Femur (tissue), 1 donor: ENCODE measurements around the gene IL23R.
"Not testable (repeated sequence)": the region's sequence is repeated elsewhere in the genome, so short reads cannot be mapped to it uniquely, and the experiment has no call there.

ENCODE experiments used
- DNase-seq: peaks from one replicate; pipeline ENCODE4 v3.0.0-alpha.2; 2017

IL23R gene, protein sequence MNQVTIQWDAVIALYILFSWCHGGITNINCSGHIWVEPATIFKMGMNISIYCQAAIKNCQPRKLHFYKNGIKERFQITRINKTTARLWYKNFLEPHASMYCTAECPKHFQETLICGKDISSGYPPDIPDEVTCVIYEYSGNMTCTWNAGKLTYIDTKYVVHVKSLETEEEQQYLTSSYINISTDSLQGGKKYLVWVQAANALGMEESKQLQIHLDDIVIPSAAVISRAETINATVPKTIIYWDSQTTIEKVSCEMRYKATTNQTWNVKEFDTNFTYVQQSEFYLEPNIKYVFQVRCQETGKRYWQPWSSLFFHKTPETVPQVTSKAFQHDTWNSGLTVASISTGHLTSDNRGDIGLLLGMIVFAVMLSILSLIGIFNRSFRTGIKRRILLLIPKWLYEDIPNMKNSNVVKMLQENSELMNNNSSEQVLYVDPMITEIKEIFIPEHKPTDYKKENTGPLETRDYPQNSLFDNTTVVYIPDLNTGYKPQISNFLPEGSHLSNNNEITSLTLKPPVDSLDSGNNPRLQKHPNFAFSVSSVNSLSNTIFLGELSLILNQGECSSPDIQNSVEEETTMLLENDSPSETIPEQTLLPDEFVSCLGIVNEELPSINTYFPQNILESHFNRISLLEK

DNA sequence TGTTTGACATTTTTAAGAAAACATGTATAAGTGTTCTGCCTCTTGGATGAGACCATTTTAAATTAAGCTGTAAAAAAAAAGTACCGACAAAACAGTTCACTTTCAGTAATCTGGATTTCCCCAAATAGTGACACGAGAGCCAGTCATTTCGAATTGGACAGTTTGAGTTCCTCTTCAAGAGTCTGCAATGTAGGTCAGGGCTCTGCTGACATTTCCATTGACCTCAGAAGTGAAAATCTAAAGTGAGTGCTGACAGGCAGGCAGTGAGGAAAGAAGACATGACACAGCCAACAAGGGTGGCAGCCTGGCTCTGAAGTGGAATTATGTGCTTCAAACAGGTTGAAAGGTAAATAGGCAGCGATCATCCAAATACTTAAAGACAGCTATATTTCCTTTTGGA is at the start of gene IL23R:
IL23R (plus strand) TSS at position 259 of the 400 bp plus-strand sequence. CDS start 1,667 bp downstream, outside the sequence.
- DNase-seq: no peak

DNA sequence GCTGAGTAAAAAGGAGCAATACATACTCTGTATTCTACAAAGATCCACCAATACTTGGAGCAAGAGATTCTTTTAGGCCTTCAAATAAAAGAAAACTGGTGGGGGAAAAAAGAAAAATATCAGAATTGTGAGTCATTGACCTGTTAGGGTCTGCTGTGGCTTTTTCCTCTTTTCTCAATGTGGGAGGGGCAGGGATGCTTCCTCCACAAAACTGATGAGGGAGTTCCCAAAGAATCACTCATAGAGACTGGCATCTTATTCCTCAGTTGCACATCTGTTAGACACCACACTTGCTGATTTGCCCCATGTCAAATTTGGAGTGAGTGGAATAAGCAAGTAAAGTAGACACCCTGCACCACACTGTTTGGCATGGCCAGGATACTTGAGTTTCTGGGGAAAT is 48.1 kb upstream of the IL23R start:
- DNase-seq: no peak

DNA sequence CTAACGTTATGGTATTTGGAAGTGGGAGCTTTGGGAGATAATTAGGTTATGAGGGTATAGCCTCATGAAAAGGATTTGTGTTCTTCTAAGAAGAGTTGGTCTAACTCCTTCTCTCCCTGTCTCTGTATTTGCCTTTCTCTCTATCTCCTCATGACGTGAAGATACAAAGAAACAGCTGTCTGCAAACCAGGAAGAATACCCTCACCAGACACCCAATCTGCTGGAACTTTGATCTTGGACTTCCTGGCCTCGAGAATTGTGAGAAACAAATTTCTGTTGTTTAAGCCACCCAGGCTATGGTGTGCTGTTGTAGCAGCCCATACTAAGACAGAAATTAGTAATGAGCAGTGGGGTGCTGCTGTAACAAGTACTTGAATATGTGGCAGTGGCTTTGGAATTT is 47.6 kb upstream of the IL23R start:
- no peak for DNase-seq

DNA sequence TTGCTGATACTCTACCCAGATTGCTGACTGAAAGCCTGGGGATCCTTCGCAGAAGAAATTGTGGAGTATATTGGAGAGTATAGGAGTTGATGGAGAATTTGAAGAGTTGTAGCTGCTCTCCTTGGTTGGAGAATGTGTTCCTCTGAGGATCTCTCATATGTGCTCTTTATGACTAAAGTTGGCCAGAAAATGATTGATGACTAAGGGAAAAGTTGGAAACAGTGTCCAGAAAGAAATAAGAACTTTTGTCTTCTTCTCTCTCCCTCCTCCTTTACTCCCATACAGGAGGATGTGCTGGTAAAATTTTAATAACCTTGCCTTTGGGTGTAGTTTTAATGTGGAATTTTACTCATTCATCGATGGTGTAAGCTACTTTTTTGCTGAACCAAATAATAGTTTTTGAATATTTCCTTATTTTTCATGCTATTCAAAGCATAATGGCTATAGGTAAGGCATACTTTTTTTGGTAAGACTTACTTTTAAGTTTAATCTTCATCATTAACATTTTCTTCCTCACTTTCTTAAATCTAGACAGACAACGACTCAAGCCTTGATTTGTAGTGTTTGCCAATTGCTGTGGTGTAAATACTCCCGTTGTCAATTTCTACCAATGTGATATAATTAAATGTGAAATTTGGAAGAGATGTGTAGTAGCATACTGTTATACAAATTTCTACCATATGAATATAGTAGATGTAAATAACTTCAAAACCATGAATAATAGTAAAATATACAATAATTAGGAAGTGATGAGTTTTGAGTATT is 45.2 kb upstream of the IL23R start:
- no peak for DNase-seq

DNA sequence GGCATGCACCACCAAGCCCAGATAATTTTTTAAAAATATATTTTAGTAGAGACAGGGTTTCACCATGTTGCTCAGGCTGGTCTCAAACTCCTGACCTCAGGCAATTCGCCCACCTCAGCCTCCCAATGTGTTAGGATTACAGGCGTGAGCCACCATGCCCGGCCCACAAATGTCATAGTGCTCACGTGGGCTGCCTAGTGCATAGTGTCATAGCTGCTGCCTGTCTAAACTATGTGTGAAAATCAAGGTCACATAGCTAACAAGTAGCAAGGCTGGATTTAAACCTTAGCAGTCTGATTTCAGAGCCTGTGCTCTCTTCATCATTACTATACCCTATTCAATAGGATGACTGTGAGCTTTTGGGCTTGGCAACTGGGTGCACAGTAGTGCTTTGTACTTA is 41.8 kb upstream of the IL23R start:
- no peak for DNase-seq

DNA sequence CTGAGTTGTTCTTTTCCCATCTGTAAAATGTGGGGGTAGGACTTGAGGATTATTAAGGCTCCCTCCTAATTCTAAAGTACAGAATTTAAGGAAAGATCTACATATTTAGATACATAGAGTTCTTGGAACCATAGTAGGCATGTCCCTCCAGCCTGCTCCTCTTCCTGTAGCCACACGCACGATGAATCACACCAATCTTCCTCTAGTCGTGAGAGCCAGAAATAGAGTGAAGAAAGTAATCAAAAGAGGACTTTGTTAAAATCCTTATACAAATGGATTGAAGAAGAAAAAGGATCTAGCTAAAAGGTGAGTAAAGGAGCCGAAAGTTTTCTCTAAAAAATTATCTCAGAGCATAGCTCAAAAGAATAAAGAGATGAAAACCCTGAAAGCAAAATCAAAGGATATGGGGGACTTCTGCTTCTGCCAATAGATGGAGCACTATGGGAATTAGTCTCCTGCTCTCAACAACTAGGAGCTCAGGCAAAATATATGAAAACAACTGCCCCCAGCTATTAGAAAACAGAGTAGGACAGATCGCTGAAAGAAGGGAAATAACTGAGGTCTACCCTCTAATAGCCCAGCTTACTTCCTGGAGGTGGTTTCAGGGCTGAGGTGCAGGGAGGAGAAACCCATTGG is 40.0 kb upstream of the IL23R start:
- no peak for DNase-seq

DNA sequence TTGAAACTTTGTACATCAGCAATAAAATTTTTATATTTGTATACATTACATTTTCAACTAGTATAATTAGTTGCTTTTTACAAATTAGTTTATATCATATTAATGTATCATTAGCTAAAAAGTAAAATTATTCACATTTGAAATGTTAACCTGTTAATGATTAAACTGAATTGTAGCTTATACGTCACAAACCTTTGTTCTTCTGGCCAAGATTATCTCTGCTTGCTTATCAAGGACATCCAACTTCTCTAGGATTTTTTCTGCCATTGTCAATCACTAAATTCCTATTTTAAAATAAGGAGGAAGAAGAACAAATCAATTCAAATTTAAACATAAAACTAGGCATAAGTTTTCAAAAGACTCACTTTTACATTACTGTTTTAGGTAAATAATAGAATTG is 39.3 kb upstream of the IL23R start:
- no peak for DNase-seq

DNA sequence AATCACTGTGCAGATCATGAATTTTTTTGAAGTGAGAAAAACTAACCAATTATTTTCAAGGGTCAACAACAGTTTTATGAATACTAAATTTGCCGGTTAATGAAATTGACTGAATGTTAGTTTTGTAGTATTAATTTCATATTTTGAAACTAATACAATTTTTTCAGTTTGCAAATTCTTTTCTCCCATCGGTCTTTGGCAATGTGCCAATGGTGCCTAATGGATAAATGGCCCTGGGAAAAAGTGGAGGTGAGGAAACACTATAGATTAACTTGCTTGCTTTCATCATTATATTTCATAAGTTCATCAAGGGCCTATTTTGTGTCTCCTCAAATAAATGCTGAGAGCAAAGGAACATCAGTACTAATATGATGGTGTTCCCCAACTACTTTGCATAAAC is 35.6 kb upstream of the IL23R start:
- DNase-seq: no peak

DNA sequence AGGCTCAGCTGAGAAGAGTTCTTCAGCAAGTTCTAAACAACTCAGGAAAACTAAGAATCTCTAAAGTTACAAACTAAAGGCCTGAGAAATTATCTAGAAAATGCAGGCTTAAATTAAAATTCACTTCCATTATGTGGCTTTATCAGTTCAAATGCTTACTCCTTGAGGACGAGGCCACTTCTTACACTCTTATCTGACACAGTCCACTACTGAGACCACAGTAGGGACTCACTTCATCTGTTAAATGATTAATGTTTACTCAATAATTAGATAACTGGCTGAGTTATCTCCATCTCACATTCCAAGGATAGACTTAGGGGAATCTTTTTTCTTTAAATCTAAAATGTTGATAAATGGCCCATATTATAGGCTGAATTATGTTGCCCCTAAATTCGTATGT is 33.1 kb upstream of the IL23R start:
- no peak for DNase-seq

DNA sequence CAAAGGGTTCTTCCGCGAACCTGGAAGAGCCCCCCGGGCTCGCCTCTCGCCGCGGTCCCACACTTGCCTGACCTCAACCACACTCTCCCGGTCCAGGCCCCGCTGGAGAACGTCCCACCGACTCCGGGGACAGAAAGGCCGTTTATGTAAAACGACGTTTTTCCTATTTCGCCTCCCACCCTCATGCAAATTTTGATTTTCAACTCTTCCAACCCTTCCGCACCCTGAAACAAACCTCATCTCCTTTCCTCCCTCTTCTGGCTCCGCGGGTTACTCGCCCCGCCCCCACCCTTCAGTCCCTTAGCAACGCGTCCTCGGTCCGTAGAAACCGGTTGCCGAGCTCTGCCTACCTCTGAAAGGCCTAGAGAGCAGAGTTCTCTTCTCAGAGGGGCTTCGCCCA is 31.6 kb upstream of the IL23R start, which contains the start of gene C1orf141:
C1orf141 (minus strand) TSS at position 276 of the 400 bp plus-strand sequence. CDS start 7,730 bp downstream, outside the sequence.
- peak; percentile 59 for DNase-seq

DNA sequence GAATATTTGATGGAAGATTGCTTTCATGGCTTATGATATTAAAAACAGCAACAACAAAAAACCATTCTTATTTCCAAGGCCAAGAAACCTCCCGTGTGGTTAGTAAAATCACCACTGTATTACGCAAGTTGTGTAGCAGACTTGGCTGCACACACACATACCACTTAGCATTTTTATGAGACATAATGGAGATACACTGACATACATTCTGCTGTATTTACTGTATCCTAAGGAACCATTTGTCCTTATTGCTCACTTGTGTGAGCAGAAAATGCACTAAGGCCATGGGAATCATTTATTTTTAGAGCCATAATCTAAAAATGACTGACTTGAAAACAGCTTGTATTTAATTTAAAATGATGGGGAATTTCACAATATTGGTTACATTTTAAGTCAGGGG is 30.9 kb upstream of the IL23R start:
- peak; percentile 44 for DNase-seq

DNA sequence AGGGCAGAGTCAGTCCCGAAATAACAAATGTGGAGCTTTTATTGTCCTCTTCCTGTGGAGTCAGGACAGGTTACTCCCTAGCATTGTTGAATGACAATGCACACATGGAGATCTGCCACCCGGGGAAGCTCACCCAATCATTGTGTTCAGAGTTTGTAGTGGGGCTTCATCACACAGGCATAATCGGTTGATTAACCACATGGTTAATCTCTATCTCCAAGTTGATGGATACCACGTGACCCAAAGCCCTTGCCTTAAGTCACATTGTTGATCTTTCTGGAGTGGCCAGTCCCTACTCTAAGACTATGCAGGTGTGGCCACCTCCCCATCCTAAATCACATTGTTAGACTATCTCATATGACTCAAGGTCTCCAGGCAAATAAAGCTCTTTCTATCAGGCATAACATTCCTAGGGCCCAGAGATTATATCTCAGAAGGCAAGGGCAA is 28.9 kb upstream of the IL23R start:
- DNase-seq: no peak

DNA sequence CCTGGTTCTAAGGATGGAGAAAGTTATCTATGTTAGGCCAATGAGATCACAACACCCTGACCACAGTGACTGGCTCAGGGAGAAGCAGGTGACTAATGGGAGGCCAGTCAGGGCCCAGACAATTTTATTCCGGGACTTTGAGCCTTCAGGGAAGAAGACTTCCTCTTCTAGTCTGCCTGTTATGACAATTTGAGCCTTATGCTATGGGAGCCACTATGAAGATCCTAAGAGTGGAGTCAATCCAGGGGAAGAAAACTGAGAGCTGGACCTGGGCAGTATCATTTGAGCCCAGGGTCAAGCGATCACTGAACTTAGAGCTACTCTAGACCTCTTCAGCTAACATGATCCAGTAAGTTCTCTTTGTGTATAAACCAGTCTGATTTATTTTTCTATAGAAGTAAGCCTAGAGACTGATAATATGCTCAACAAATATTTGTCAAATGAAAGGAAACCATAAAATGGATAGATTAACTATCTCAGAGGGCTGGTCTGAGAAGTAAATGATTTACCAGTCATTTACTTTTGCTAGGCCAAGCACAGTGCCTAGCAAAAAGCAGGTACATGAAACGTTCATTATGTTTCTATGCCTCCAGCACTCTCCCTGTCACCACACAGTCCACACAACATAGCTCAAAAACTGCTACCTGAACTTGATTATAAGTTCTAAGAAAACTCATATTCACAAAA is 27.3 kb upstream of the IL23R start:
- DNase-seq: no peak

DNA sequence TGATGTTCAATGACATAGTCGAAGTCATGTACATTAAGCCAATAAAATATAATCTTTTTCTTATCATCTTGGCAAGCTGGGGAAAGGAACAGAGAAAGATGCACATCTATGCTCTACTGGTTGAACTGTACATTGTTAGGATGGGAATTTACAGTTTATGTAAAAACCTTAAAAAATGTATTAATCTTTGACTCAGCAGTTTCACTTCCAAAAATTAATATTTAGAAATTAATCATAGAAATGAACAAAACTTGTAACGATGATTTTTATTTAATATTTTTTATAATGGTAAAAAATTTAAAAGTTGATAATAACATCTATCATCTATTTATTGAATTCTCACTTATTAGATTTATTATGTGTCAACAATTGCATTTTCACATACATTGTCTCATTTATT is 25.8 kb upstream of the IL23R start:
- no peak for DNase-seq

DNA sequence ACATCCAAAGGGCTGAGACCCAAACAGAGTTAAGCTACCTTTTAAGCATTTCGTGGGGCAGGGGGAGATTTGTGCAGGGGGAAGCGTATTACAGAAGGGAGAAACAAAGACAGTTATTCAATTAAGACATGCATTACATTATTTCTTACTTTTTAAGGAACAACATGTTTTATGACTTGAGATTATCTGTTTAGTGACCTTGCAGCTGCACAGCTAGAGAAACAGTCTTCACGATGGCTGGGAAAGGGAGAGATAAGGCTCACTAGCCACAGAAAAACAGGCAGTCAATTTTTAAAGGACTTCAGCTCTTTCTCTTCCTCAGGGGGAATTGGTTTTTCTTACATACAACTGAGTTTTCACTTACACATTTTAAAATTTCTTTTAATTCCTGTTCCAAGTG is 24.4 kb upstream of the IL23R start:
- not testable (repeated sequence) for DNase-seq

DNA sequence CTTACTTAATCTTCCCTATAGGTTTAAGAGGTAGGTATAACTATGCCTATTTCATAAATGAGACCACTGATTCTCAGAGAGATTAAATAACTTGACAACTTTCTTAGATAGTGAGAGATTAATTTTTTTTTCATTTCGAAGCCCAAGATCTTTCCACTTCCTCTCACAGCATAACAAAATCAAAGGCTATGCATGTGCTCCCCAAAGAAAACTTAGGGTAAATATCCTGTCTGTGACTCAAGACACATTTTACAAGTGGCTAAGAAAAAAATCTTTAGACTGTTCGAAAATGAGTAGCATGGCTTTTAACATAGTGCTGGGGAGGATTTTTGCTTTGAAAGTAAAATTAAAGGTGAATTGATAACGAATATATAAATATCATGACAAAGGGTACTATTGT is 23.3 kb upstream of the IL23R start:
- DNase-seq: no peak

DNA sequence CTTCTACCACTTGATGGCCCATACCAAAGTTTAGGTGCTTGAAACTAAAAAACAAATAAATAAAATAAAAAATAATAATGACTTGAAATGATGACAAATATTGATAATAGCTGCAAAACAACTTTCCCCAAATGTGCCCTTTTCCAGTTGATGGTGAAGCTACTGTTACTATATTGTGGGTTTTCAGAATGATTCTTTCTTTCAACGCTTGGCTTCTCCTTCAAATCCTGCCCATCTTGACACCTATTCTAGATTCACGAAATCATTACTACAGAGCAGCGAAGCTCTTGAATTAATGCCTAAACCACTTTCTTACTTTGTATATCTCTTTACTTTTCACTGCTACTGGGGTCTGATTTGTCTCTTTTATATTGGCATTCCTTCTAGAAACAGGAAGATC is 22.3 kb upstream of the IL23R start:
- no peak for DNase-seq

DNA sequence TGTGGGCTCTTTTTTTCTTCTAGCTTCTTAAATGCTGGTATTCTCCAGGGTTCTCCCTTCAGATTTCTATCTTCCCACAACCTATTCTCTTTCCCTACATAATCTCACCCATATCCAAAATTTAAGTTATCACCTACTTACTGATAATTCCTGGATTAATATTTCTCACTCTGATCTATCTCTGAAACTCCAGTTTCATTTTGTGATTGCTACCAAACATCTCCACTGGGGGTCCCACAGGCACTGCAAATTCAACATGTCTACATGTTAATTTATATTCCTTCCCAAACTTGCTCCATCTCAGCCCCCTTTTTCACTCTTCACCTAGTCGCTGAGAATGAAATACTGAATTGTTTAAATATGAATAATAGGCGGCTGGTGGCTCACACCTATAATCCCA is 21.6 kb upstream of the IL23R start:
- DNase-seq: no peak

DNA sequence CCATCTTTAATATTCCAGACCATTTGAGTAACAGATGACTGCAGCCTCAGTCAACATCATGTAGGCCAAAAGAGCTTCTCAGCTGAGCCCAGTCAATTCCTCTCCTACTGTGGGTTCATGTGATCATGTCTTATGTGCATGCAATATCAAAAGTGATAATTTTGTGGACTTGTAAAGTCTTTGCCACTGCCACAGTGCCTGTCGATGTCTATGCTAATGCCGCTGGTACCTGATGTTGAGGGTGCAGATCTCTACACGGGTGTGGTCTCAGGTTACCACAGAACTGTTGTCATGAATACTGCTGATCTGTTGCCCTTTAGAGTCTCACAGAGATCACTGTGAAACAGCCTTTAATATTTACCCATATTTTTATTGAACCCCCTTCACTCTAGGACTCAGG is 20.2 kb upstream of the IL23R start:
- no peak for DNase-seq

DNA sequence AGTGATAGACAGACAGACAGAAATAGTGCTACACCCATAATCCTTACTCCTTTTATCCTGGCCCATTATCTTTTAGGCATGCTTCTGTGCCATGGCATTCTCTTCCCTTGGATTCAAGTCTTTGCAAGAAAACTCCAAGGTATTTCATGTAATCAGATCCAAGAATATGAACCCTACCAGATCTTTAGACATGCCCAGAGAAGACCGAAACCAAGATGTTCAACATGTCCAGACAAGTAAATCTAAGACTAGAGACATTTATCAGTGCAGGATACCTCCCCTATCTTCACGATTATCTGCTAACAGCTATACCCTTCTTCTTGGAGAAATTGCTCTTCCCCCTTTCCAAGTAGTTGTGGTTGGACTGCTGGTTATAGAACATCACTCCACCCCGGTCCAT is 19.7 kb upstream of the IL23R start:
- DNase-seq: no peak

DNA sequence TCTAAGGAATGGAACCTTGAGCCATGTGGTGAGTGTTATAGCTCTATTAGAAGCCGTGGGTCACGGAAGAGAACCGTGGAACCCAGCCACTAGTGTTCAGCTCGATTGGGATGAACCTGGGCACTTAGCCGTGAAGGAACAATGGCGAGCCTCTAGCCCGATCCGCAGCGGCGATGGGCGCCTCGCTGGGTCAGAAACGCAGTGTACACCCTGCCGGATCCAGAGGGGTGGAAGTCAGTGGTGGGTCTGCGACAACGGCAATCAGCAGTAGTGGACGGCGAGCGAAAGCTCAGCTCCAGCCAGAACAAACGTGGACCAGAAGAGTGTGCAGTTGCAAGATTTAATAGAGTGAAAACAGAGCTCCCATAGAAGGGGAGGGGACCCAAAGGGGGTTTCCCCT is 18.3 kb upstream of the IL23R start:
- not testable (repeated sequence) for DNase-seq

DNA sequence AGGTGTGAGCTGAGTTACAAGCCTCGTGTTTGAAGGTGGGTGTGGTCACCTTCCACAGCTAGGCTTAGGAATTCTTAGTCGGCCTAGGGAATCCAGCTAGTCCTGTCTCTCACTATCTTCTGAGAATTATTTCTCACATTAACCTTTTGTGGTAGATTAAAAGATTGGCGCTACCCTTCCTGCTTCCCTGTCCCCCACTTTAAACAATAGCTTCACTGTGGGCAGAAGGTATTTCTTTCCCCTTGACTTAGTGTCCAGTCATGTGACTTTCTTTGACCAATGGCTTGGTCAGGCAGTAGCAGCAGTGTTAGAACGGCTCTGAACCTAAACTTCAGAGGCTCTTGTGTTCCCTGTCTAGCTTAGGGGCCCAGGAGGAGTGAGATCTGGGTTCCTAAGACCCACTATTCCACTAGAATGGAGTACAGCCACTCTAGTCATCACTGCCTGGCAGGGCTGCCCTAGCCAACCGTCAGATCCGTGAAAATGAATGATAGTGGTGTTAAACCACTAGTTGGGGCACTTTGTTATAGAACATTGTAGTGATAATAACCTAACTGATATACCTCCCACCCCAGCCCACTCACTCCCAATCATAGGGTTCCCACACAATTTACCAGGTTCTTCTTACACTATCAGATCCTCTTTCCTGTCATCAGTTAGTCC is 17.6 kb upstream of the IL23R start:
- DNase-seq: no peak
